ENCODE measurements around the gene NBL1.
A peak's percentile ranks its signal among the peaks of the same experiment; 100 is the strongest.

The NBL1 gene

GRCh38 chr1:19695772-19696171, 51.7 kb downstream of the NBL1 start:
- no peak overlapping the region for H3K27ac ChIP-seq
- TF ChIP-seq CTCF (conservative IDR thresholded peaks at IDR 0.05): no peak

- TF ChIP-seq CTCF (conservative IDR thresholded peaks at IDR 0.05): no peak
- no peak overlapping the region for H3K27ac ChIP-seq
These were observed 52.7 kb downstream of the NBL1 start for GRCh38 chr1:19696820-19697219.

- H3K27ac ChIP-seq: no peak overlapping the region
- no peak for TF ChIP-seq CTCF (conservative IDR thresholded peaks at IDR 0.05)
These were observed 54.1 kb downstream of the NBL1 start for GRCh38 chr1:19698181-19698580.

GRCh38 chr1:19700079-19700777, 56.1 kb downstream of the NBL1 start:
- TF ChIP-seq CTCF (conservative IDR thresholded peaks at IDR 0.05): no peak
- no peak overlapping the region for H3K27ac ChIP-seq

GRCh38 chr1:19703280-19703679, 59.2 kb downstream of the NBL1 start:
- H3K27ac ChIP-seq: peak overlapping the region; percentile 77
- no peak for TF ChIP-seq CTCF (conservative IDR thresholded peaks at IDR 0.05)

- peak overlapping the region; percentile 77 for H3K27ac ChIP-seq
- TF ChIP-seq CTCF (conservative IDR thresholded peaks at IDR 0.05): peak; percentile 94
These were observed 60.4 kb downstream of the NBL1 start for GRCh38 chr1:19704247-19705113.

GRCh38 chr1:19705464-19705863, 61.4 kb downstream of the NBL1 start:
- no peak overlapping the region for H3K27ac ChIP-seq
- TF ChIP-seq CTCF (conservative IDR thresholded peaks at IDR 0.05): no peak
